Lower leg skin (tissue), 3 donors: ENCODE results near the gene CCDC85C.

Experiments used
- POLR2A ChIP-seq, 2 donors: fragments of 450-650 bp; IDR thresholded peaks; one replicate each; pipeline ENCODE4 v1.6.1; 2016 to 2017; ENCODE audit warnings: antibody characterized with exemption in 2 of 2, mild to moderate bottlenecking in 1 of 2, moderate library complexity in 1 of 2
- TF ChIP-seq, protein P1 (sequence below), 3 donors: fragments of 450-650 bp; IDR thresholded peaks; one replicate each; pipeline ENCODE4 v1.5.1; 2016; ENCODE audit warnings: antibody characterized with exemption in 3 of 3, mild to moderate bottlenecking in 3 of 3, moderate library complexity in 2 of 3

DNA sequence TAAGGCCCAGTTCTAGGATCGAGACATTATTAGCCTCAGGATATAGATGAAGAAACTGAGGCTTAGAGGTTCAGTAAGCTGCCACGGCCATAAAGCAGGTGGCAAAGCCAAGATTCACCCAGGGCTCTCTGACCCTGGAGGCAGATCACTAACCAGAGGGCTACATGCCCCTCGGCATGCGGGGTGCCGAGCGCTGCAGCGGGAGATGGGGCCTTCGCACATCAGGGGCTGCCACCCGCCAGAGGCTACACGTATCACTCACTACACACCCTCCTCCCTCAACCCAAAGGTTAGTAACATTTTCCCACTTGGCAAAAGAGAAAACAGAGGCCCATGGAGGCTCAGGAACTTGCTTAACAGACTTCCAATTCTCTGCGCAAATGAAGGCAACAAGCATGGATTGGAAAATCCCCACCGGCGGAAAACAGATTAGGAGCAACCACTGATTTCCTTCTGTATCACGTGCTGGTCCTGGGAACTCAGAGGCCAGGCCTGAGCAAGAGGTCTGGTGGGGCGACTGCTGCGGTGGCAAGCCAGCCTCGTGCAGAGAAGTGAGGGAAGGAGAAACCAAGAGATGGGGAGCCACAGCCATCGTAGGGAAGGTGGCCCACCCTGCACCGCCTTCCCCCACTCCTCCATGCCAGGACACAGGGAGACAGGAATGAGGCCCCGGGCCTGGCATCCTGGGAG is 6.0 kb downstream of the CCDC85C start:
- TF ChIP-seq, protein P1, sequence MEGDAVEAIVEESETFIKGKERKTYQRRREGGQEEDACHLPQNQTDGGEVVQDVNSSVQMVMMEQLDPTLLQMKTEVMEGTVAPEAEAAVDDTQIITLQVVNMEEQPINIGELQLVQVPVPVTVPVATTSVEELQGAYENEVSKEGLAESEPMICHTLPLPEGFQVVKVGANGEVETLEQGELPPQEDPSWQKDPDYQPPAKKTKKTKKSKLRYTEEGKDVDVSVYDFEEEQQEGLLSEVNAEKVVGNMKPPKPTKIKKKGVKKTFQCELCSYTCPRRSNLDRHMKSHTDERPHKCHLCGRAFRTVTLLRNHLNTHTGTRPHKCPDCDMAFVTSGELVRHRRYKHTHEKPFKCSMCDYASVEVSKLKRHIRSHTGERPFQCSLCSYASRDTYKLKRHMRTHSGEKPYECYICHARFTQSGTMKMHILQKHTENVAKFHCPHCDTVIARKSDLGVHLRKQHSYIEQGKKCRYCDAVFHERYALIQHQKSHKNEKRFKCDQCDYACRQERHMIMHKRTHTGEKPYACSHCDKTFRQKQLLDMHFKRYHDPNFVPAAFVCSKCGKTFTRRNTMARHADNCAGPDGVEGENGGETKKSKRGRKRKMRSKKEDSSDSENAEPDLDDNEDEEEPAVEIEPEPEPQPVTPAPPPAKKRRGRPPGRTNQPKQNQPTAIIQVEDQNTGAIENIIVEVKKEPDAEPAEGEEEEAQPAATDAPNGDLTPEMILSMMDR (IDR thresholded peaks at IDR 0.05): no peak
- TF ChIP-seq POLR2A (IDR thresholded peaks at IDR 0.05): no peak
